Pancreas (tissue), 10 donors: ENCODE results near the gene EFHD2. TPM values are rescaled to one million over a fixed set of nuclear protein-coding genes. Genes with fewer than 3 reads are reported as not detected.
A peak's percentile ranks its signal among the peaks of the same experiment; 100 is the strongest.
"Not testable (repeated sequence)": the region's sequence is repeated elsewhere in the genome, so short reads cannot be mapped to it uniquely, and the experiment has no call there.

Experiments
- ATAC-seq, 4 donors: fragments of 200-7000 bp; cut with Tn5 transposase; one replicate each; pipeline versions ENCODE4 v1.8.0 to v1.9.1; 2020; ENCODE audit warnings: mild to moderate bottlenecking in 4 of 4, moderate library complexity in 4 of 4
- DNase-seq, 6 donors: peaks; one replicate each; pipeline ENCODE4 v3.0.0-alpha.2; 2020
- FAIRE-seq: peaks from 2 replicates; lab custom pipeline; 2012; peaks lifted over from hg19 to GRCh38; lab: Jason Lieb, UNC
- H3K27ac ChIP-seq, 4 donors: fragments of 200-600 bp; sonication (generic); 1 replicate in 3 of 4; 2 replicates in 1 of 4; pipeline versions ENCODE4 v1.5.0 to v1.8.0; 2020
- H3K27me3 ChIP-seq, 4 donors: fragments of 200-600 bp; one replicate each; pipeline ENCODE4 v1.8.0; 2021
- H3K36me3 ChIP-seq, 3 donors: fragments of 200-600 bp; sonication (generic) in 1 of 3; one replicate each; pipeline versions ENCODE4 v1.5.0 to v1.8.0; 2020 to 2021
- H3K4me1 ChIP-seq, 3 donors: fragments of 200-600 bp; one replicate each; pipeline ENCODE4 v1.8.0; 2021
- H3K4me3 ChIP-seq, 4 donors: fragments of 200-600 bp; sonication (generic) in 2 of 4; one replicate each; pipeline versions ENCODE4 v1.5.0 to v1.8.0; 2020 to 2021
- H3K9me3 ChIP-seq, 4 donors: fragments of 200-600 bp; one replicate each; pipeline ENCODE4 v1.8.0; 2021
- WGBS, 2 donors: extraction: QIAGEN DNeasy Blood & Tissue Kit; methylation state at CpG; one replicate each; pipeline ENCODE4 v1.1.7; 2013; 5-methylcytosine and 5-hydroxymethylcytosine counted together
- intact Hi-C, 3 donors: fragments of 100-400 bp; cut with DNase I; formaldehyde crosslinking; loops; one replicate each; pipeline versions ENCODE4 v1.11.1 to v1.14.2; 2022
- polyA plus RNA-seq, 2 donors: library from polyadenylated mRNA; stranded (reverse); fragments of 200-250 nt; gene quantifications; one replicate each; pipeline ENCODE4 v1.2.3, GENCODE V29; 2013
- total RNA-seq, 6 donors: library from RNA; stranded (reverse); fragmentation: NEBNext Ultra II Directional in 4 of 6; extraction: Animal tissue kit (Norgen Biotek cat#: 25700) in 4 of 6; gene quantifications; one replicate each; pipeline versions ENCODE4 v1.2.1 to v1.2.4, GENCODE V29; 2021 to 2023
- TF ChIP-seq, protein P1 (sequence below), 4 donors: fragments of 200-600 bp; sonication (generic) in 3 of 4; IDR thresholded peaks; one replicate each; pipeline versions ENCODE4 v1.5.0 to v1.8.0; 2021; ENCODE audit warnings: antibody characterized with exemption in 4 of 4
- donor health status: healthy with polysubstance abuse.
- donor health status: DM: no; HTN: no; CAD: no; lungs with moderate emphysema.
- donor health status: DM: no; HTN: no; CAD: no.
- donor health status: control.
- donor health status: control.
- donor health status: Bipolar disorder and iron deficiency.
- donor health status: DM: yes; HTN: yes; CAD: no.
- donor health status: DM: no; HTN: no; CAD: no.
- donor health status: DM: no; HTN: no; CAD: no.
- donor health status: DM: yes; HTN: yes; CAD: no.

EFHD2 gene
- total and polyA plus RNA-seq, 8 donors = 30.5 to 47.4 (median 38.8) TPM

DNA sequence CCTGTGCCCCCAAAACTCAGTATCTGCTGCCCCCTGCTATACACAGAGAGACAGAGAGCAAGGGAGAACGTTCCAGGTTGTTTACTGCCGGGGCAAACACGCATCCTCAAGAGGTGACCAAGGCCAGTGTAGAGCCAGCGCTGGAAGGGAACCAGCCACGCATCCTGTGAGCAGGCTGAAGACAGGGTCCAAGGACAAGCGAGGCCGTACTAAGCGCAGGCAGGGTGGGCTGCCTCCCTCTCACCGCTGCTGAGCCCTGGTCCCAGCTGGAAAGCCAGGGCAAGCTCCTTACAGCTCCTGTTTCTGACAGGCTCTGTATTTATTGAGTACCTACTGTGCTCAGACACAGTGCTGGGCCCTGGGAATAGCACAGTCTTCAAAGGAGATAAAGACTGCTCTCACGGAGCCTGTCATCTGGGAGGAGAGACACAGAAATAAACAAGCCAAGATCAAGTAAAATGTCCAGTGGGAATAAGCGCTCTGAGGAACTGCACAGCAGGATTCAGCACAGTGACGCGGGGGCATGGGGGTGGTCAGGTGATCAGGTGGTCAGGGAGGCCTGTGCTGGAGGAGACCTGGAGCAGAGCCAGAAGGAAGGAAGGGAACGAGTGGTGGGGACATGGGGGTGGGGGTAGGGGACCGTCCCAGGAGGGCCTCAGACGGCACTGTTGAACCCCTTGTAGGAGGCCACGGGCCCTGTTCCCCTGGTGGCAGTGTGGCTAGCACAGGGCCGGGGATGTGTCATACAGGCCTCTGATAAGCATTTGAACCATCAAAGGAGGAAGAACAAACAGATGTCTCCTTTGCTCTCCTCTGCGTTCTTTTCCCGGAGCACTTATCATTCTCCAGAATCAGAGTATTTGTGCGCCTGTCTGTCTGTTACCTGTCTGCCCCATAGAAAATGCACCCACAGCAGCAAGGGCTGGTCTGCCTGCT, 37.8 kb upstream of the EFHD2 start:
- FAIRE-seq (no peak), DNase-seq (peak in 1 of 6 donors; percentile 16), ATAC-seq (peak; percentile 10 to 40 (median 30))
- no peaks in the 10 kb centered on the region for H3K36me3 ChIP-seq
- H3K4me3 ChIP-seq = no peak overlapping the region
- intact Hi-C loops = no loop called here
- peaks cover 0 to 17% (median 8%) of the 10 kb centered on the region in 3 donors for H3K4me1 ChIP-seq
- TF ChIP-seq, protein P1, sequence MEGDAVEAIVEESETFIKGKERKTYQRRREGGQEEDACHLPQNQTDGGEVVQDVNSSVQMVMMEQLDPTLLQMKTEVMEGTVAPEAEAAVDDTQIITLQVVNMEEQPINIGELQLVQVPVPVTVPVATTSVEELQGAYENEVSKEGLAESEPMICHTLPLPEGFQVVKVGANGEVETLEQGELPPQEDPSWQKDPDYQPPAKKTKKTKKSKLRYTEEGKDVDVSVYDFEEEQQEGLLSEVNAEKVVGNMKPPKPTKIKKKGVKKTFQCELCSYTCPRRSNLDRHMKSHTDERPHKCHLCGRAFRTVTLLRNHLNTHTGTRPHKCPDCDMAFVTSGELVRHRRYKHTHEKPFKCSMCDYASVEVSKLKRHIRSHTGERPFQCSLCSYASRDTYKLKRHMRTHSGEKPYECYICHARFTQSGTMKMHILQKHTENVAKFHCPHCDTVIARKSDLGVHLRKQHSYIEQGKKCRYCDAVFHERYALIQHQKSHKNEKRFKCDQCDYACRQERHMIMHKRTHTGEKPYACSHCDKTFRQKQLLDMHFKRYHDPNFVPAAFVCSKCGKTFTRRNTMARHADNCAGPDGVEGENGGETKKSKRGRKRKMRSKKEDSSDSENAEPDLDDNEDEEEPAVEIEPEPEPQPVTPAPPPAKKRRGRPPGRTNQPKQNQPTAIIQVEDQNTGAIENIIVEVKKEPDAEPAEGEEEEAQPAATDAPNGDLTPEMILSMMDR (IDR thresholded peaks at IDR 0.05) = no peak
- 60 to 62% methylated on average over 21 of the region's 21 CpGs for WGBS, 2 donors
- H3K27me3 ChIP-seq = no peaks in the 10 kb centered on the region
- H3K27ac ChIP-seq = peak overlapping the region in 1 of 4 donors; percentile 30
- H3K9me3 ChIP-seq = no peaks in the 10 kb centered on the region

DNA sequence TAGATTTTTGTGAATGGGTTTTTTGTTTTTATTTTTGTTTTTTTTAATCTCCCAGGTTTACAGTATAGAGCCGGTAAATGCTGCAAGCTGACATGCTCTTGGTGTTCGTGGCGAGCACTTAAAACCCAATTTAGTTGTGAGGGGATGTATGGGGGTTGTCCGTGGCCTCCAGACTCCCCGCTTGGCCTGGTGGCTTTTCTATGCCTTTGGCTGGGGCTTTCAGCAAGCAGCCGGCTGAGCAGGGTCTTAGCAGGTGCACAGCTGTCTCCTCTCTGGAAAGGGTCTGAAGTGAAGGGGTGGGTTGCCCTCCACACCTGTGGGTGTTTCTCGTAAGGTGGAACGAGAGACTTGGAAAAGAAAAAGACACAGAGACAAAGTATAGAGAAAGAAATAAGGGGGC, 31.0 kb upstream of the EFHD2 start:
- no peaks in the 10 kb centered on the region for H3K36me3 ChIP-seq
- no peaks in the 10 kb centered on the region for H3K9me3 ChIP-seq
- no peaks in the 10 kb centered on the region for H3K27me3 ChIP-seq
- TF ChIP-seq, protein P1 (IDR thresholded peaks at IDR 0.05) = no peak
- no peak overlapping the region for H3K27ac ChIP-seq
- no peaks in the 10 kb centered on the region for H3K4me1 ChIP-seq
- no peak for ATAC-seq
- 89 to 96% methylated on average over 8 of the region's 8 CpGs for WGBS, 2 donors
- H3K4me3 ChIP-seq = no peak overlapping the region
- no peak for DNase-seq
- intact Hi-C loops = no loop called here
- FAIRE-seq = no peak

DNA sequence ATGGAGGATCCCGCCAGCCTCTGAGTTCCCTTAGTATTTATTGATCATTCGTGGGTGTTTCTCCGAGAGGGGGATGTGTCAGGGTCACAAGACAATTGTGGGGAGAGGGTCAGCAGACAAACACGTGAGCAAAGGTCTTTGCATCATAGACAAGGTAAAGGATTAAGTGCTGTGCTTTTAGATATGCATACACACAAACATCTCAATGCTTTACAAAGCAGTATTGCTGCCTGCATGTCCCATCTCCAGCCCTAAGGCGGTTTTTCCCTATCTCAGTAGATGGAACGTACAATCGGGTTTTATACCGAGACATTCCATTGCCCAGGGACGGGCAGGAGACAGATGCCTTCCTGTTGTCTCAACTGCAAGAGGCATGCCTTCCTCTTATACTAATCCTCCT, 30.5 kb upstream of the EFHD2 start:
- WGBS, 2 donors = 75 to 82% methylated on average over 6 to 8 of the region's 9 CpGs
- H3K9me3 ChIP-seq, H3K27ac ChIP-seq, H3K4me1 ChIP-seq, DNase-seq, H3K4me3 ChIP-seq, H3K27me3 ChIP-seq, H3K36me3 ChIP-seq, intact Hi-C loops, FAIRE-seq, ATAC-seq: not testable (repeated sequence)

DNA sequence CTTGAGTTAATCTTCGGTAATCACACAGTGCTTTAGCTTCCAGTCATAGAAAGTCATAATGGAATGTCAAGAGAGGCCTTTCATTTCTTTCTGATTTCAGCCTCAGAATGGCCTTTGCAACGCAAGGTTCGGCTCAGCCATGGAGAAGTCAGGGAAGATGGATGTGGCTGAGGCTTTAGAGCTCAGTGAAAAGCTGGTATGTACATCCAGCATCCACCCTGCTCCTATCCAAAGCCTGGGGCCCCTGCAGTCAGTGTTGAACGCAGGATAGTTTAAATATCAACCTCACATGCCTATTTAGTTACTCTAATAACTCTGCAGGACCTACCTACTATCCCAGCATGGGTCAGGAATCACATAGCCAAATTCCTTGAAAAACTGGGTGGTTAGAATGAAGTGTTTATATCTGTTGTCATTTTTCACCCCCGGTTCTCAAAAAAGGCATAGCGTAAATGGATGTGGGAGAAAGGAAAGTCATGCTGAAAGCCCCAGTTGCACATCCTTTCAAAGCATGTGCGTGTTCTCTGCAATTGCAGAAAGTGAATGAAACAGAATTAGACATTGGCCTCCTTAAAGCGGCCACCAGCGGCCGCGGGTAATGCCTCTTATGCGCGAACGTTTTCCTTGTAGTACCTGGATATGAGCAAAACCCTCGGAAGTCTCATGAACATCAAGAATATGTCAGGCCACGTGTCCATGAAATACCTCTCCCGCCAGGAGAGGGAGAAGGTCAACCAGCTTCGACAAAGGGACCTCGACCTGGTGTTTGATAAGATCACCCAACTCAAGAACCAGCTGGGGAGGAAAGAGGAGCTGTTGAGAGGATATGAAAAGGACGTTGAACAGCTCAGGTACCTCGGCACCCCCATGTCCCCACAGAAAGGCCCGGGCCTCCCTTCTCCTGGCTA, 28.8 kb upstream of the EFHD2 start:
- Histone ChIP-seq H3K4me1 (no peaks in the 10 kb centered on the region), H3K27me3 (no peaks in the 10 kb centered on the region), H3K27ac (no peak overlapping the region), H3K4me3 (no peak overlapping the region), H3K36me3 (no peaks in the 10 kb centered on the region), H3K9me3 (no peaks in the 10 kb centered on the region)
- ATAC-seq = peak in 2 of 4 donors; percentile 34 to 41
- WGBS, 2 donors = 68 to 76% methylated on average over 22 of the region's 22 CpGs
- DNase-seq = no peak
- FAIRE-seq = no peak
- TF ChIP-seq, protein P1 (IDR thresholded peaks at IDR 0.05) = no peak
- intact Hi-C loops = no loop called here

DNA sequence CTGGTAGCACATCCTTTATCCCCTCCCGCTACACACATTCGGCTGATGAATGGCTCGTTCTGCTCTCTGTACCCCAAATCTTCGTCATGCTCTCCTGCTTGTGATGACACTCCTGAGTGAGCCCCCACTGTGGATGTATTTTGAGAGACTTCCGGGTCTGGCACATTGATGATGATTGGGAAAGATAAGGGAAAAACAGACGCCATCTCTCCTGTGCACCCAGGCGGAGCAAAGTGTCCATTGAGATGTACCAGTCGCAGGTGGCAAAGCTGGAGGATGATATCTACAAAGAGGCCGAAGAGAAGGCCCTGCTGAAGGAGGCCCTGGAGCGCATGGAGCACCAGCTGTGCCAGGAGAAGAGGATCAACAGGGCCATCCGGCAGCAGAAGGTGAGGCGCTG, 27.9 kb upstream of the EFHD2 start:
- intact Hi-C loops = no loop called here
- DNase-seq (no peak), FAIRE-seq (no peak), ATAC-seq (no peak)
- Histone ChIP-seq H3K4me3 (no peak overlapping the region), H3K9me3 (no peaks in the 10 kb centered on the region), H3K36me3 (no peaks in the 10 kb centered on the region), H3K27ac (no peak overlapping the region), H3K27me3 (no peaks in the 10 kb centered on the region), H3K4me1 (no peaks in the 10 kb centered on the region)
- WGBS, 2 donors = 92 to 94% methylated on average over 12 of the region's 12 CpGs
- TF ChIP-seq, protein P1 (IDR thresholded peaks at IDR 0.05) = no peak
